K562 (cell line): Measurements from ENCODE around the gene SAT1. TPM values are rescaled to one million over a fixed set of nuclear protein-coding genes. Genes with fewer than 3 reads are reported as not detected.

Experiments used
- ATAC-seq: fragments of 200-7000 bp; cut with Tn5 transposase; 3 replicates; pipeline ENCODE4 v1.9.1; 2020; ENCODE audit warnings: moderate library complexity
- BruUV-seq: library from RNA; stranded (reverse); fragments of 400-500 nt; replicated peaks from 2 replicates; lab custom pipeline; 2021; lab: Mats Ljungman, UMichigan
- CTCF ChIA-PET: fragments of 300-600 bp; formaldehyde crosslinking; extraction: SDS; loops from one replicate; lab custom pipeline; 2021; ENCODE audit warnings: low intra/inter-chr PET ratio; lab: Yijun Ruan, JAX
- POLR2A ChIA-PET: fragments of 300-600, 350-650 bp; sonication (Branson Sonifier 250); formaldehyde crosslinking; extraction: SDS; loops from one replicate; lab custom pipeline; 2021; ENCODE audit warnings: antibody characterized with exemption, inconsistent platforms; lab: Yijun Ruan, JAX
- DNase-seq, 4 experiments: peaks; one replicate each; pipeline versions ENCODE4 v3.0.0 to v3.0.0-alpha.2; 2011 to 2018; ENCODE audit warnings: low spot score in 3 of 4, mixed read lengths in 3 of 4; ENCODE audit errors: extremely low read depth in 1 of 4
- FAIRE-seq: peaks from 2 replicates; lab custom pipeline; 2011; peaks lifted over from hg19 to GRCh38; lab: Jason Lieb, UNC
- H2AFZ ChIP-seq: 2 replicates; pipeline ENCODE4 v1.6.0; 2011; ENCODE audit warnings: low read depth, low read length, control low read depth, inconsistent platforms
- H3K27ac ChIP-seq: fragments of 200-600 bp; 3 replicates; pipeline ENCODE4 v1.8.0; 2011; ENCODE audit warnings: low read depth, mild to moderate bottlenecking, control low read depth, inconsistent platforms, low read length, moderate library complexity, mixed read lengths; ENCODE audit errors: extremely low read depth
- H3K27me3 ChIP-seq, 2 experiments: fragments of 300-600 bp in 1 of 2; 2 replicates in 1 of 2; 3 replicates in 1 of 2; pipeline versions ENCODE4 v1.6.0 to v1.8.0; 2011; ENCODE audit warnings: inconsistent platforms in 2 of 2, low read length in 2 of 2, mild to moderate bottlenecking in 1 of 2, mixed read lengths in 1 of 2, moderate library complexity in 1 of 2; ENCODE audit not compliant: control insufficient read depth in 2 of 2, insufficient read depth in 2 of 2
- H3K36me3 ChIP-seq: fragments of 300-600 bp; 3 replicates; pipeline ENCODE4 v1.8.0; 2011; ENCODE audit warnings: mild to moderate bottlenecking, low read length, inconsistent platforms; ENCODE audit not compliant: control insufficient read depth, insufficient read depth
- H3K4me1 ChIP-seq, 2 experiments: fragments of 200-600 bp in 1 of 2; replicated peaks in 1 of 2; 2 replicates in 1 of 2; 3 replicates in 1 of 2; pipeline versions ENCODE4 v1.5.1 to v1.8.0; 2011; ENCODE audit warnings: inconsistent platforms in 2 of 2, low read length in 2 of 2, mild to moderate bottlenecking in 1 of 2, mixed read lengths in 1 of 2, moderate library complexity in 1 of 2; ENCODE audit not compliant: control insufficient read depth in 2 of 2, insufficient read depth in 2 of 2
- H3K4me2 ChIP-seq: 2 replicates; pipeline ENCODE4 v1.6.1; 2011; ENCODE audit warnings: low read length, control low read depth, inconsistent platforms, mixed read lengths; ENCODE audit not compliant: insufficient read depth
- H3K4me3 ChIP-seq: fragments of 200-600 bp; sonication (generic), shearing (Covaris generic); 2 replicates; pipeline ENCODE4 v1.5.1; 2016; ENCODE audit warnings: control low read depth, inconsistent platforms
- H3K79me2 ChIP-seq: fragments of 200-600 bp; 3 replicates; pipeline ENCODE4 v1.8.0; 2011; ENCODE audit warnings: low read length, inconsistent platforms; ENCODE audit not compliant: control insufficient read depth, insufficient read depth
- H3K9ac ChIP-seq, 2 experiments: 2 replicates each; pipeline versions ENCODE4 v1.6.0 to v1.6.1; 2011; ENCODE audit warnings: low read depth in 2 of 2, low read length in 2 of 2, control low read depth in 1 of 2, inconsistent platforms in 1 of 2, mild to moderate bottlenecking in 1 of 2, mixed read lengths in 1 of 2; ENCODE audit not compliant: insufficient read depth in 1 of 2
- H3K9me1 ChIP-seq: one replicate; pipeline ENCODE4 v1.6.0; 2011; ENCODE audit warnings: inconsistent platforms, mild to moderate bottlenecking, low read length, moderate library complexity; ENCODE audit not compliant: control insufficient read depth, insufficient read depth
- H3K9me3 ChIP-seq: replicated peaks from 2 replicates; pipeline ENCODE4 v1.5.1; 2011; ENCODE audit warnings: low read depth, low read length, inconsistent platforms; ENCODE audit not compliant: control insufficient read depth, insufficient read depth
- H4K20me1 ChIP-seq: replicated peaks from 2 replicates; pipeline ENCODE4 v1.6.1; 2011; ENCODE audit warnings: low read length, inconsistent platforms, mixed read lengths; ENCODE audit not compliant: control insufficient read depth, insufficient read depth
- CBX3 ChIP-seq, 2 experiments: IDR thresholded peaks; 1 replicate in 1 of 2; 2 replicates in 1 of 2; pipeline ENCODE4 v1.6.1; 2012; ENCODE audit warnings: inconsistent platforms in 2 of 2, low read length in 2 of 2, borderline replicate concordance in 1 of 2, control low read depth in 1 of 2
- DMBX1 ChIP-seq: fragments of 250-450 bp; sonication (Bioruptor Pico); IDR thresholded peaks from 2 replicates; pipeline ENCODE4 v1.8.0; 2022; ENCODE audit warnings: inconsistent platforms, mild to moderate bottlenecking, moderate library complexity, borderline replicate concordance
- KLF1 ChIP-seq: fragments of 450-650 bp; IDR thresholded peaks from 2 replicates; pipeline ENCODE4 v1.6.1; 2016; ENCODE audit warnings: missing genetic modification characterization, missing compliant biosample characterization
- NR2F6 ChIP-seq: fragments of 450-650 bp; formaldehyde crosslinking; IDR thresholded peaks from 2 replicates; pipeline ENCODE4 v1.4.0; 2020; ENCODE audit warnings: mild to moderate bottlenecking
- ZBTB1 ChIP-seq: sonication (generic); formaldehyde crosslinking; IDR thresholded peaks from 2 replicates; pipeline ENCODE4 v1.8.1; 2023; ENCODE audit warnings: missing genetic modification reagents, low read depth, mild to moderate bottlenecking, borderline replicate concordance
- ZFX ChIP-seq: sonication (generic); formaldehyde crosslinking; IDR thresholded peaks from 2 replicates; pipeline ENCODE4 v1.8.0; 2022; ENCODE audit warnings: mild to moderate bottlenecking, missing genetic modification reagents, moderate library complexity
- in situ Hi-C: fragments of 300-500 bp; cut with MboI; formaldehyde crosslinking; loops from 4 replicates; pipeline ENCODE4 v1.15.0; 2018; ENCODE audit warnings: inconsistent platforms, mixed read lengths
- intact Hi-C: fragments of 100-400 bp; cut with micrococcal nuclease; formaldehyde crosslinking; loops from 2 replicates; pipeline ENCODE4 v1.14.2; 2022
- polyA plus RNA-seq, 8 experiments: library from polyadenylated mRNA; depleted of rRNA in 4 of 8; stranded (reverse) in 5 of 8; unstranded in 3 of 8; fragments of >200 nt; fragmentation: Nextera tagmentation in 2 of 8; fragmentation: Illumina TruSeq in 1 of 8; extraction: Ambion mirVana in 2 of 8; extraction: Trizol in 1 of 8; gene quantifications; 2 replicates each; pipeline versions ENCODE4 v1.2.1 to v1.2.3, GENCODE V29; 2011 to 2014; ENCODE audit warnings: inconsistent platforms in 1 of 8, missing spikeins in 1 of 8
- total RNA-seq, 7 experiments: library from RNA; depleted of rRNA in 6 of 7; stranded (reverse); fragments of >200 nt in 6 of 7; fragmentation: Illumina TruSeq in 2 of 7; extraction: Trizol in 2 of 7; gene quantifications; 2 replicates each; pipeline versions ENCODE4 v1.2.1 to v1.2.3, GENCODE V29; 2011 to 2021; ENCODE audit warnings: low replicate concordance in 1 of 7
- TF ChIP-seq, protein P1 (sequence below), 2 experiments: fragments of 450-650 bp; IDR thresholded peaks; 2 replicates each; pipeline ENCODE4 v1.6.1; 2016
- TF ChIP-seq, protein P2 (sequence below): fragments of 450-650 bp; formaldehyde crosslinking; IDR thresholded peaks from 2 replicates; pipeline ENCODE4 v1.4.0; 2020; ENCODE audit warnings: mild to moderate bottlenecking, moderate library complexity
- TF ChIP-seq, protein P3 (sequence below): sonication (generic); formaldehyde crosslinking; IDR thresholded peaks from 2 replicates; pipeline ENCODE4 v1.8.0; 2022; ENCODE audit warnings: missing genetic modification reagents, mild to moderate bottlenecking, borderline replicate concordance

The SAT1 gene
- total and polyA plus RNA-seq, 9 of the 15 experiments (the other 6 are each of a cell fraction or from before 2014, with no cell fraction given) = 47.4 to 194 (median 74.1) TPM

DNA sequence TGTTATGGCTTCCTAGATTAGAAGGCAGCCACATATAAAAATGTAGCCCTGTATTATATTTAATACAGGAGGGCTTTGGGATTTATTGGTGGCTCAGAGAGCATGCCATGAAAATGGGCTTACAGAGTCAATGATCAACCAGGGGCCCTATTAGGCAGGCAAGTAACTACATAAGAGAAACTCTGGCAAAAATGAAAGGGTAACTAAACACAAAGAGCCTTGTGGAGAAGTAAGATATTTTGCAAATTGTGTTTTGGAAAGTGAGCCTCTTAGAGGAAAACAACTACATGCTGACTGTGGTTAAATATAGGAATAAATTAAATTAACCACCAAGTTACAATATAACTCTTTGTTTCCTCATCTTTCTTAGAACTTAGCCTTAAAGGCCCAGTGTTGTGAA, 5.5 kb downstream of the SAT1 start:
- FAIRE-seq (no peak), DNase-seq (no peak), ATAC-seq (no peak)
- no peak overlapping the region for H3K4me2 ChIP-seq
- in situ Hi-C loops = no loop called here
- H3K36me3 ChIP-seq = peaks cover 17% of the 10 kb centered on the region
- peaks cover 0 to 4% of the 10 kb centered on the region in 2 experiments; a peak in 2 of 5 replicates for H3K4me1 ChIP-seq
- H3K9ac ChIP-seq = no peak overlapping the region
- no peak overlapping the region for H3K27ac ChIP-seq
- no TSS peak for BruUV-seq
- POLR2A ChIA-PET = interaction anchor here (1.2 kb wide), 1 partner anchor 78 kb away, joined by 3 read pairs; no protein-coding TSS in a partner anchor
- peaks cover 16% of the 10 kb centered on the region for H3K79me2 ChIP-seq
- no peak overlapping the region for H2AFZ ChIP-seq
- no peaks in the 10 kb centered on the region for H3K27me3 ChIP-seq
- intact Hi-C loops = no loop called here
- H4K20me1 ChIP-seq = no peaks in the 10 kb centered on the region
- H3K9me3 ChIP-seq = no peaks in the 10 kb centered on the region
- CTCF ChIA-PET = no interaction called here
- no peak overlapping the region for H3K4me3 ChIP-seq
- TF ChIP-seq DMBX1 (CRISPR knock-in tag) (no peak), ZBTB1 (CRISPR knock-in tag) (no peak), NR2F6 (CRISPR knock-in tag) (no peak), KLF1 (tag) (no peak), CBX3 (IDR thresholded peaks at IDR 0.05; ENCODE audit: borderline replicate concordance in 1 of 2, low read length in 2 of 2) (no peak), ZFX (no peak)
- TF ChIP-seq, protein P1, sequence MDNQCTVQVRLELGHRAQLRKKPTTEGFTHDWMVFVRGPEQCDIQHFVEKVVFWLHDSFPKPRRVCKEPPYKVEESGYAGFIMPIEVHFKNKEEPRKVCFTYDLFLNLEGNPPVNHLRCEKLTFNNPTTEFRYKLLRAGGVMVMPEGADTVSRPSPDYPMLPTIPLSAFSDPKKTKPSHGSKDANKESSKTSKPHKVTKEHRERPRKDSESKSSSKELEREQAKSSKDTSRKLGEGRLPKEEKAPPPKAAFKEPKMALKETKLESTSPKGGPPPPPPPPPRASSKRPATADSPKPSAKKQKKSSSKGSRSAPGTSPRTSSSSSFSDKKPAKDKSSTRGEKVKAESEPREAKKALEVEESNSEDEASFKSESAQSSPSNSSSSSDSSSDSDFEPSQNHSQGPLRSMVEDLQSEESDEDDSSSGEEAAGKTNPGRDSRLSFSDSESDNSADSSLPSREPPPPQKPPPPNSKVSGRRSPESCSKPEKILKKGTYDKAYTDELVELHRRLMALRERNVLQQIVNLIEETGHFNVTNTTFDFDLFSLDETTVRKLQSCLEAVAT (IDR thresholded peaks at IDR 0.05) = no peak
- TF ChIP-seq, protein P2, sequence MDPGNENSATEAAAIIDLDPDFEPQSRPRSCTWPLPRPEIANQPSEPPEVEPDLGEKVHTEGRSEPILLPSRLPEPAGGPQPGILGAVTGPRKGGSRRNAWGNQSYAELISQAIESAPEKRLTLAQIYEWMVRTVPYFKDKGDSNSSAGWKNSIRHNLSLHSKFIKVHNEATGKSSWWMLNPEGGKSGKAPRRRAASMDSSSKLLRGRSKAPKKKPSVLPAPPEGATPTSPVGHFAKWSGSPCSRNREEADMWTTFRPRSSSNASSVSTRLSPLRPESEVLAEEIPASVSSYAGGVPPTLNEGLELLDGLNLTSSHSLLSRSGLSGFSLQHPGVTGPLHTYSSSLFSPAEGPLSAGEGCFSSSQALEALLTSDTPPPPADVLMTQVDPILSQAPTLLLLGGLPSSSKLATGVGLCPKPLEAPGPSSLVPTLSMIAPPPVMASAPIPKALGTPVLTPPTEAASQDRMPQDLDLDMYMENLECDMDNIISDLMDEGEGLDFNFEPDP (CRISPR knock-in tag) = no peak
- TF ChIP-seq, protein P3, sequence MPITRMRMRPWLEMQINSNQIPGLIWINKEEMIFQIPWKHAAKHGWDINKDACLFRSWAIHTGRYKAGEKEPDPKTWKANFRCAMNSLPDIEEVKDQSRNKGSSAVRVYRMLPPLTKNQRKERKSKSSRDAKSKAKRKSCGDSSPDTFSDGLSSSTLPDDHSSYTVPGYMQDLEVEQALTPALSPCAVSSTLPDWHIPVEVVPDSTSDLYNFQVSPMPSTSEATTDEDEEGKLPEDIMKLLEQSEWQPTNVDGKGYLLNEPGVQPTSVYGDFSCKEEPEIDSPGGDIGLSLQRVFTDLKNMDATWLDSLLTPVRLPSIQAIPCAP (CRISPR knock-in tag) = no peak
- no peaks in the 10 kb centered on the region for H3K9me1 ChIP-seq
